Lung (tissue), 12 donors: ENCODE results near the gene USP12. TPM values are rescaled to one million over a fixed set of nuclear protein-coding genes. Genes with fewer than 3 reads are reported as not detected.

Experiments used
- ATAC-seq: fragments of 200-7000 bp; cut with Tn5 transposase; one replicate; pipeline ENCODE4 v1.9.1; 2020; ENCODE audit warnings: moderate number of reproducible peaks; ENCODE audit not compliant: insufficient read depth, low FRiP score
- DNase-seq, 3 donors: peaks; one replicate each; pipeline ENCODE4 v3.0.0-alpha.2; 2013 to 2017
- H3K27ac ChIP-seq, 2 donors: one replicate each; pipeline ENCODE4 v1.5.1; 2013; ENCODE audit warnings: mild to moderate bottlenecking in 2 of 2, moderate library complexity in 2 of 2, control low read depth in 1 of 2, inconsistent platforms in 1 of 2, low read depth in 1 of 2, low read length in 1 of 2
- H3K27me3 ChIP-seq, 3 donors: one replicate each; pipeline ENCODE4 v1.5.1; 2013; ENCODE audit warnings: low read length in 2 of 3; ENCODE audit not compliant: control insufficient read depth in 3 of 3, insufficient read depth in 3 of 3
- H3K36me3 ChIP-seq, 4 donors: one replicate each; pipeline ENCODE4 v1.5.1; 2013; ENCODE audit warnings: low read length in 4 of 4, mild to moderate bottlenecking in 1 of 4, moderate library complexity in 1 of 4; ENCODE audit not compliant: control insufficient read depth in 4 of 4, insufficient read depth in 4 of 4
- H3K4me1 ChIP-seq, 5 donors: one replicate each; pipeline ENCODE4 v1.5.1; 2013; ENCODE audit warnings: low read length in 5 of 5, mild to moderate bottlenecking in 2 of 5, moderate library complexity in 1 of 5; ENCODE audit not compliant: control insufficient read depth in 5 of 5, insufficient read depth in 5 of 5
- H3K4me3 ChIP-seq: one replicate; pipeline ENCODE4 v1.5.1; 2013; ENCODE audit warnings: mild to moderate bottlenecking, control low read depth, moderate library complexity
- H3K9ac ChIP-seq, 2 donors: one replicate each; pipeline ENCODE4 v1.5.1; 2013; ENCODE audit warnings: low read length in 2 of 2, control low read depth in 1 of 2; ENCODE audit not compliant: insufficient read depth in 1 of 2
- H3K9me3 ChIP-seq, 4 donors: one replicate each; pipeline ENCODE4 v1.5.1; 2013; ENCODE audit warnings: low read length in 3 of 4, mild to moderate bottlenecking in 1 of 4, moderate library complexity in 1 of 4; ENCODE audit not compliant: control insufficient read depth in 4 of 4, insufficient read depth in 3 of 4
- CTCF ChIP-seq: IDR thresholded peaks from 2 replicates; pipeline ENCODE4 v1.5.1; 2012; ENCODE audit warnings: mild to moderate bottlenecking; ENCODE audit errors: control extremely low read depth, extremely low read depth
- WGBS, 2 donors: extraction: QIAGEN DNeasy Blood & Tissue Kit; methylation state at CpG; one replicate each; pipeline ENCODE4 v1.1.7; 2013; 5-methylcytosine and 5-hydroxymethylcytosine counted together
- polyA plus RNA-seq, 2 donors: library from polyadenylated mRNA; stranded (reverse); fragments of 200-250 nt; gene quantifications; one replicate each; pipeline ENCODE4 v1.2.1, GENCODE V29; 2013
- total RNA-seq, 2 donors: library from RNA; depleted of rRNA in 1 of 2; stranded (reverse); fragments of >200 nt in 1 of 2; gene quantifications; one replicate each; pipeline ENCODE4 v1.2.1, GENCODE V29; 2014 to 2021
- donor health status: control.
- donor health status: control.
- donor health status: Bipolar disorder and iron deficiency.
- donor health status: healthy.
- donor health status: DM: yes; HTN: yes; CAD: no.

The USP12 gene
- total and polyA plus RNA-seq, 4 donors: 12.6 to 60.0 (median 19.2) TPM

GRCh38 chr13:27104606-27105005 is 67.0 kb downstream of the USP12 start:
- Histone ChIP-seq H3K9me3 (no peaks in the 10 kb centered on the region), H3K4me3 (no peak overlapping the region), H3K36me3 (peaks cover 8 to 14% (median 10%) of the 10 kb centered on the region in 4 donors), H3K27me3 (no peaks in the 10 kb centered on the region), H3K4me1 (peaks cover 0 to 4% (median 0%) of the 10 kb centered on the region in 5 donors), H3K9ac (peak overlapping the region in 1 of 2 donors; percentile 23), H3K27ac (no peak overlapping the region)
- TF ChIP-seq CTCF: no peak
- DNase-seq (no peak), ATAC-seq (no peak)
- WGBS, 2 donors: 60 to 70% methylated on average over 4 of the region's 4 CpGs

GRCh38 chr13:27101847-27102246 is 69.8 kb downstream of the USP12 start:
- Histone ChIP-seq H3K27me3 (no peaks in the 10 kb centered on the region), H3K27ac (no peak overlapping the region), H3K9me3 (no peaks in the 10 kb centered on the region), H3K36me3 (peaks cover 8 to 19% (median 11%) of the 10 kb centered on the region in 4 donors), H3K4me3 (no peak overlapping the region), H3K9ac (no peak overlapping the region), H3K4me1 (peaks cover 0 to 4% (median 0%) of the 10 kb centered on the region in 5 donors)
- WGBS, 2 donors: 98 to 99% methylated on average over 3 of the region's 3 CpGs
- DNase-seq (no peak), ATAC-seq (no peak)
- TF ChIP-seq CTCF: no peak

- 97 to 98% methylated on average over 1 of the region's 1 CpG for WGBS, 2 donors
- Histone ChIP-seq H3K9ac (no peak overlapping the region), H3K4me1 (peaks cover 0 to 4% (median 0%) of the 10 kb centered on the region in 5 donors), H3K4me3 (no peak overlapping the region), H3K36me3 (peaks cover 8 to 19% (median 11%) of the 10 kb centered on the region in 4 donors), H3K9me3 (no peaks in the 10 kb centered on the region), H3K27ac (no peak overlapping the region), H3K27me3 (no peaks in the 10 kb centered on the region)
- no peak for ATAC-seq
- TF ChIP-seq CTCF: no peak
- no peak for DNase-seq
Observed at GRCh38 chr13:27101289-27101688, 70.3 kb downstream of the USP12 start.

- DNase-seq (no peak), ATAC-seq (no peak)
- TF ChIP-seq CTCF: no peak
- no peak overlapping the region for H3K4me3 ChIP-seq
- peaks cover 5 to 14% (median 9%) of the 10 kb centered on the region in 4 donors for H3K36me3 ChIP-seq
- peaks cover 0 to 4% (median 0%) of the 10 kb centered on the region in 5 donors for H3K4me1 ChIP-seq
- no peaks in the 10 kb centered on the region for H3K9me3 ChIP-seq
- no peak overlapping the region for H3K27ac ChIP-seq
- no peak overlapping the region for H3K9ac ChIP-seq
- H3K27me3 ChIP-seq: no peaks in the 10 kb centered on the region
Observed at GRCh38 chr13:27097691-27098090, 73.9 kb downstream of the USP12 start.
